GM19467 (cell line): ENCODE data around the gene CYP2U1.

ENCODE experiments used
- ATAC-seq: cut with Tn5 transposase; IDR thresholded peaks from one replicate; pipeline ENCODE4 v1.9.1; 2021; ENCODE audit warnings: mild to moderate bottlenecking, moderate library complexity; ENCODE audit not compliant: unreplicated experiment

Gene CYP2U1

GRCh38 chr4:107977966-107978705, 46.8 kb downstream of the CYP2U1 start:
- ATAC-seq: no peak

- no peak for ATAC-seq
Observed at GRCh38 chr4:107978716-107979451, 47.5 kb downstream of the CYP2U1 start.

GRCh38 chr4:107987916-107988762, 56.8 kb downstream of the CYP2U1 start:
- no peak for ATAC-seq

- no peak for ATAC-seq
Observed at GRCh38 chr4:107988763-107989035, 57.4 kb downstream of the CYP2U1 start.

- no peak for ATAC-seq
Observed at GRCh38 chr4:107989162-107989536, 57.8 kb downstream of the CYP2U1 start.

GRCh38 chr4:107989537-107990386, 58.4 kb downstream of the CYP2U1 start, which contains the start of gene HADH:
Gene HADH, plus strand, starts transcription at chr4:107989889. Its CDS starts 44 bp downstream, at chr4:107989933.
- ATAC-seq: peak; percentile 96

- ATAC-seq: no peak
Observed at GRCh38 chr4:107991945-107992630, 60.7 kb downstream of the CYP2U1 start.

- ATAC-seq: peak; percentile 29
Observed at GRCh38 chr4:107993969-107994368, 62.6 kb downstream of the CYP2U1 start.

GRCh38 chr4:107994894-107995293, 63.5 kb downstream of the CYP2U1 start:
- no peak for ATAC-seq

GRCh38 chr4:107996949-107997788, 65.8 kb downstream of the CYP2U1 start:
- no peak for ATAC-seq

- no peak for ATAC-seq
Observed at GRCh38 chr4:107997794-107998193, 66.4 kb downstream of the CYP2U1 start.

GRCh38 chr4:107999932-108000539, 68.7 kb downstream of the CYP2U1 start:
- ATAC-seq: no peak

- no peak for ATAC-seq
Observed at GRCh38 chr4:108001540-108002135, 70.3 kb downstream of the CYP2U1 start.
